Activated B cell treated with CpG ODN at 0.5 μM for 24 hours (primary cell): ENCODE results near the gene GIPC1. TPM values are rescaled to one million over a fixed set of nuclear protein-coding genes. Genes with fewer than 3 reads are reported as not detected.

Experiments
- ATAC-seq: fragments of 200-7000 bp; cut with Tn5 transposase; one replicate; pipeline ENCODE4 v1.10.0; 2021; ENCODE audit warnings: low read depth, mild to moderate bottlenecking, moderate library complexity
- CTCF ChIA-PET: fragments of 350-600 bp; sonication (Branson Sonifier 250); formaldehyde crosslinking; loops from one replicate; lab custom pipeline; 2021; ENCODE audit warnings: antibody characterized with exemption; lab: Charles Lee
- POLR2A ChIA-PET: fragments of 350-600 bp; sonication (Branson Sonifier 250); formaldehyde crosslinking; loops from one replicate; lab custom pipeline; 2021; ENCODE audit warnings: antibody characterized with exemption; lab: Charles Lee
- DNase-seq: peaks from one replicate; pipeline ENCODE4 v3.0.0; 2022
- H3K27ac Mint-ChIP-seq: one replicate; pipeline ENCODE4 v1.8.0; 2020; ENCODE audit warnings: mixed read lengths
- H3K27me3 Mint-ChIP-seq: one replicate; pipeline ENCODE4 v1.8.0; 2021; ENCODE audit warnings: mixed read lengths
- H3K36me3 Mint-ChIP-seq: one replicate; pipeline ENCODE4 v1.8.0; 2021; ENCODE audit warnings: low read depth, mixed read lengths
- H3K4me1 Mint-ChIP-seq: one replicate; pipeline ENCODE4 v1.8.0; 2021; ENCODE audit warnings: mixed read lengths
- H3K4me3 Mint-ChIP-seq: one replicate; pipeline ENCODE4 v1.8.0; 2020; ENCODE audit warnings: mild to moderate bottlenecking, mixed read lengths
- H3K9me3 Mint-ChIP-seq: one replicate; pipeline ENCODE4 v1.8.0; 2020; ENCODE audit warnings: mixed read lengths
- CTCF ChIP-seq: fragments of 200-600 bp; IDR thresholded peaks from one replicate; pipeline ENCODE4 v1.8.0; 2022; ENCODE audit warnings: antibody characterized with exemption, mild to moderate bottlenecking
- intact Hi-C: fragments of 100-400 bp; cut with micrococcal nuclease; formaldehyde crosslinking; loops from one replicate; pipeline ENCODE4 v1.15.1; 2024
- total RNA-seq: library from RNA; stranded (reverse); gene quantifications from 2 replicates; pipeline ENCODE4 v1.2.3, GENCODE V29; 2022

The GIPC1 gene
- total RNA-seq, 1 donor from 2014 or later, result 15.3 TPM

GRCh38 chr19:14482172-14482941, 13.6 kb downstream of the GIPC1 start:
- CTCF ChIA-PET, result no interaction called here
- DNase-seq, result no peak
- Mint-ChIP-seq H3K9me3 (no peaks in the 10 kb centered on the region), H3K27ac (no peak overlapping the region), H3K36me3 (peaks cover 3% of the 10 kb centered on the region), H3K4me1 (peaks cover 2% of the 10 kb centered on the region), H3K4me3 (no peak overlapping the region), H3K27me3 (no peaks in the 10 kb centered on the region)
- intact Hi-C loops, result no loop called here
- POLR2A ChIA-PET, result interaction anchor here (0.6 kb wide), 1 partner anchor 17 kb away, joined by 5 read pairs; no protein-coding TSS in a partner anchor
- TF ChIP-seq CTCF, result no peak
- ATAC-seq, result no peak

GRCh38 chr19:14480700-14481079, 15.2 kb downstream of the GIPC1 start:
- Mint-ChIP-seq H3K27me3 (peaks cover 9% of the 10 kb centered on the region), H3K36me3 (peaks cover 3% of the 10 kb centered on the region), H3K4me1 (peaks cover under 1% of the 10 kb centered on the region), H3K27ac (no peak overlapping the region), H3K9me3 (no peaks in the 10 kb centered on the region), H3K4me3 (no peak overlapping the region)
- intact Hi-C loops, result no loop called here
- CTCF ChIA-PET, result interaction anchor here (1.1 to 1.8 kb wide), 3 partner anchors 13 to 344 kb away, joined by 3 to 7 read pairs (median 4); partner anchors contain the start of gene ASF1B
- no peak for TF ChIP-seq CTCF
- POLR2A ChIA-PET, result no interaction called here
- ATAC-seq (no peak), DNase-seq (no peak)

GRCh38 chr19:14479975-14480699, 15.8 kb downstream of the GIPC1 start:
- H3K4me3 Mint-ChIP-seq, result no peak overlapping the region
- peaks cover 3% of the 10 kb centered on the region for H3K36me3 Mint-ChIP-seq
- ATAC-seq (peak; percentile 77), DNase-seq (peak; percentile 73)
- H3K9me3 Mint-ChIP-seq, result no peaks in the 10 kb centered on the region
- peak; percentile 36 for TF ChIP-seq CTCF
- H3K27ac Mint-ChIP-seq, result no peak overlapping the region
- peaks cover 3% of the 10 kb centered on the region for H3K4me1 Mint-ChIP-seq
- POLR2A ChIA-PET, result interaction anchor here (0.6 to 1.9 kb wide), 2 partner anchors 16 to 462 kb away, joined by 3 to 5 read pairs; partner anchors contain the start of gene GIPC1
- intact Hi-C loops, result loop anchor here (10.0 kb wide), 1 partner anchor 405 kb away; the partner anchor contains the start of gene MISP3
- CTCF ChIA-PET, result interaction anchor here (0.7 to 1.8 kb wide), 7 partner anchors 14 to 343 kb away, joined by 3 to 7 read pairs (median 3); partner anchors contain the start of gene ASF1B
- H3K27me3 Mint-ChIP-seq, result peaks cover 12% of the 10 kb centered on the region

- Mint-ChIP-seq H3K36me3 (peaks cover 3% of the 10 kb centered on the region), H3K4me1 (peaks cover 9% of the 10 kb centered on the region), H3K27ac (no peak overlapping the region), H3K9me3 (no peaks in the 10 kb centered on the region), H3K4me3 (no peak overlapping the region), H3K27me3 (peaks cover 18% of the 10 kb centered on the region)
- POLR2A ChIA-PET, result interaction anchor here (0.6 to 1.9 kb wide), 2 partner anchors 16 to 461 kb away, joined by 3 to 5 read pairs; partner anchors contain the start of gene GIPC1
- ATAC-seq, result no peak
- CTCF ChIA-PET, result interaction anchor here (0.7 to 1.8 kb wide), 6 partner anchors 13 to 343 kb away, joined by 3 to 7 read pairs (median 3); partner anchors contain the start of gene ASF1B
- intact Hi-C loops, result loop anchor here (10.0 kb wide), 1 partner anchor 405 kb away; the partner anchor contains the start of gene MISP3
- TF ChIP-seq CTCF, result no peak
- no peak for DNase-seq
Observed at GRCh38 chr19:14479309-14479974, 16.5 kb downstream of the GIPC1 start.
